Measurements from ENCODE around the gene INF2. TPM values are rescaled to one million over a fixed set of nuclear protein-coding genes. Genes with fewer than 3 reads are reported as not detected.
"Not testable (repeated sequence)": the region's sequence is repeated elsewhere in the genome, so short reads cannot be mapped to it uniquely, and the experiment has no call there.

Gene INF2
- polyA plus RNA-seq, 3 donors, result 20.3 to 105 (median 101) TPM

- 86 to 92% (median 90%) methylated on average over 14 of the region's 14 CpGs for WGBS, 3 donors
Measured at GRCh38 chr14:104655128-104655848, 34.1 kb upstream of the INF2 start.

GRCh38 chr14:104656014-104656714 is 33.3 kb upstream of the INF2 start:
- no peak overlapping the region for H3K27ac ChIP-seq (ENCODE audit: low read depth, low read length)
- 55 to 74% (median 63%) methylated on average over 29 of the region's 29 CpGs for WGBS, 3 donors

More at GRCh38 chr14:104655128-104655848, 34.1 kb upstream of the INF2 start:
- no peak overlapping the region for H3K27ac ChIP-seq (ENCODE audit: low read depth, low read length)

GRCh38 chr14:104657101-104657524 is 32.3 kb upstream of the INF2 start:
- H3K27ac ChIP-seq (ENCODE audit: low read depth, low read length), result no peak overlapping the region
- WGBS, 3 donors, result 47 to 76% (median 65%) methylated on average over 8 of the region's 8 CpGs

GRCh38 chr14:104657563-104658324 is 31.7 kb upstream of the INF2 start:
- no peak overlapping the region for H3K27ac ChIP-seq (ENCODE audit: low read depth, low read length)
- WGBS, 3 donors, result 42 to 64% (median 59%) methylated on average over 17 of the region's 17 CpGs

GRCh38 chr14:104658325-104658712 is 31.1 kb upstream of the INF2 start:
- WGBS, 3 donors, result 86 to 94% (median 93%) methylated on average over 15 of the region's 15 CpGs
- H3K27ac ChIP-seq (ENCODE audit: low read depth, low read length), result no peak overlapping the region

GRCh38 chr14:104659146-104659545 is 30.3 kb upstream of the INF2 start:
- WGBS, 3 donors, result 61 to 78% (median 71%) methylated on average over 4 to 5 of the region's 5 CpGs
- H3K27ac ChIP-seq (ENCODE audit: low read depth, low read length), result no peak overlapping the region

- 25 to 65% (median 26%) methylated on average over 41 to 43 of the region's 43 CpGs for WGBS, 3 donors
- no peak overlapping the region for H3K27ac ChIP-seq (ENCODE audit: low read depth, low read length)
Measured at GRCh38 chr14:104659764-104660523, 29.5 kb upstream of the INF2 start.

GRCh38 chr14:104660597-104660996 is 28.8 kb upstream of the INF2 start:
- H3K27ac ChIP-seq (ENCODE audit: low read depth, low read length), result no peak overlapping the region
- 65 to 84% (median 74%) methylated on average over 13 of the region's 13 CpGs for WGBS, 3 donors

- 81 to 90% (median 82%) methylated on average over 2 of the region's 2 CpGs for WGBS, 3 donors
- H3K27ac ChIP-seq (ENCODE audit: low read depth, low read length), result no peak overlapping the region
Measured at GRCh38 chr14:104661086-104661485, 28.3 kb upstream of the INF2 start.

GRCh38 chr14:104661528-104662157 is 27.8 kb upstream of the INF2 start:
- WGBS, 3 donors, result 92 to 94% (median 92%) methylated on average over 12 to 18 of the region's 18 CpGs
- H3K27ac ChIP-seq (ENCODE audit: low read depth, low read length), result not testable (repeated sequence)

- not testable (repeated sequence) for H3K27ac ChIP-seq (ENCODE audit: low read depth, low read length)
Measured at GRCh38 chr14:104662472-104662871, 26.9 kb upstream of the INF2 start.

GRCh38 chr14:104664107-104664506 is 25.3 kb upstream of the INF2 start:
- H3K27ac ChIP-seq (ENCODE audit: low read depth, low read length), result no peak overlapping the region
- 78 to 90% (median 83%) methylated on average over 5 to 7 of the region's 7 CpGs for WGBS, 3 donors

More at GRCh38 chr14:104662472-104662871, 26.9 kb upstream of the INF2 start:
- 95 to 97% (median 96%) methylated on average over 14 to 18 of the region's 18 CpGs for WGBS, 3 donors

GRCh38 chr14:104664588-104664987 is 24.8 kb upstream of the INF2 start:
- H3K27ac ChIP-seq (ENCODE audit: low read depth, low read length), result no peak overlapping the region
- WGBS, 3 donors, result 92 to 93% (median 92%) methylated on average over 10 of the region's 10 CpGs

GRCh38 chr14:104665114-104665656 is 24.2 kb upstream of the INF2 start:
- no peak overlapping the region for H3K27ac ChIP-seq (ENCODE audit: low read depth, low read length)
- 37 to 72% (median 38%) methylated on average over 2 of the region's 2 CpGs for WGBS, 3 donors

- no peak overlapping the region for H3K27ac ChIP-seq (ENCODE audit: low read depth, low read length)
- 44 to 58% (median 49%) methylated on average over 27 of the region's 27 CpGs for WGBS, 3 donors
Measured at GRCh38 chr14:104665657-104666522, 23.5 kb upstream of the INF2 start.

- not testable (repeated sequence) for H3K27ac ChIP-seq (ENCODE audit: low read depth, low read length)
- WGBS, 3 donors, result 82 to 90% (median 82%) methylated on average over 7 of the region's 7 CpGs
Measured at GRCh38 chr14:104666523-104666895, 22.9 kb upstream of the INF2 start.

GRCh38 chr14:104666981-104667380 is 22.4 kb upstream of the INF2 start:
- H3K27ac ChIP-seq (ENCODE audit: low read depth, low read length), result no peak overlapping the region
- 93 to 94% (median 93%) methylated on average over 12 of the region's 12 CpGs for WGBS, 3 donors

Measured in adipose tissue (tissue), 3 donors.